Measurements from ENCODE around the gene SEC16A.

Gene SEC16A

GRCh38 chr9:136486823-136487620 lies 4.2 kb upstream of the SEC16A start:
- DNase-seq = no peak

GRCh38 chr9:136486131-136486530 lies 3.3 kb upstream of the SEC16A start:
- no peak for DNase-seq

GRCh38 chr9:136485049-136486045 lies 2.5 kb upstream of the SEC16A start:
- DNase-seq = peak in 51 of 56 donors; percentile 25 to 92 (median 66)

- peak in 3 of 56 donors; percentile 40 to 56 (median 50) for DNase-seq
These were observed 1.6 kb upstream of the SEC16A start for GRCh38 chr9:136484153-136485048.

GRCh38 chr9:136483589-136484152 lies 831 bp upstream of the SEC16A start:
- DNase-seq = peak in 54 of 56 donors; percentile 58 to 96 (median 91)

- DNase-seq = no peak
These were observed 621 bp downstream of the SEC16A start for GRCh38 chr9:136482046-136482792.

- DNase-seq = no peak
These were observed 1.3 kb downstream of the SEC16A start for GRCh38 chr9:136481558-136481957.

GRCh38 chr9:136476369-136477150 lies 6.3 kb downstream of the SEC16A start:
- DNase-seq = no peak

- DNase-seq = peak in 4 of 56 donors; percentile 12 to 38 (median 32)
These were observed 7.6 kb downstream of the SEC16A start for GRCh38 chr9:136474974-136475865.

- no peak for DNase-seq
These were observed 8.7 kb downstream of the SEC16A start for GRCh38 chr9:136474021-136474640.

GRCh38 chr9:136473354-136473721 lies 9.5 kb downstream of the SEC16A start:
- no peak for DNase-seq

- DNase-seq = no peak
These were observed 10.0 kb downstream of the SEC16A start for GRCh38 chr9:136472640-136473353.

- DNase-seq = no peak
These were observed 10.9 kb downstream of the SEC16A start for GRCh38 chr9:136471802-136472487.

- DNase-seq = no peak
These were observed 11.9 kb downstream of the SEC16A start for GRCh38 chr9:136470792-136471469.

- no peak for DNase-seq
These were observed 12.5 kb downstream of the SEC16A start for GRCh38 chr9:136470356-136470755.

GRCh38 chr9:136467766-136468165 lies 15.1 kb downstream of the SEC16A start:
- no peak for DNase-seq
